HG02571 (cell line): ENCODE measurements around the gene HDAC3.
A peak's percentile ranks its signal among the peaks of the same experiment; 100 is the strongest.

Source experiments
- ATAC-seq: cut with Tn5 transposase; IDR thresholded peaks from one replicate; pipeline ENCODE4 v1.9.1; 2021; ENCODE audit warnings: mild to moderate bottlenecking, moderate library complexity; ENCODE audit not compliant: unreplicated experiment

HDAC3 gene

DNA sequence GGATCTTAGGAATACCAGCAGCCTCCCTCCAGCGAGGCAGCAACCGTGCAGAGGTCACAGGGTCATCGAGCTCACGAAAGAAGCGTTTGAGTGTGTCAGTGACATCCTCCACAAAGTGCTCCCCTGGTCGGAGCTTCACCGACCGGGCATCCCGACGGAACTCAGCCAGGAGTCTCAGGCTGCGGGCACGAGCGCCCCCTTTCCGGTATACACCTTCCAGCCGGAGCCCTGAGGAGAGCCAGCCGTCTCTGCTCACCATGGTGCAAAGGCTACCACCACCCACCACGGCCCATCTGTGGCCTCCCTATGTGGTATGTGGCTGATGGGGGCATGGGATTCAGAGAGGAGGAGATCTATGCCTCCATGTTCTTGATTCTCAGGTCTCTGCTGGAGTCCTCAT, 25.4 kb upstream of the HDAC3 start:
- ATAC-seq: no peak

DNA sequence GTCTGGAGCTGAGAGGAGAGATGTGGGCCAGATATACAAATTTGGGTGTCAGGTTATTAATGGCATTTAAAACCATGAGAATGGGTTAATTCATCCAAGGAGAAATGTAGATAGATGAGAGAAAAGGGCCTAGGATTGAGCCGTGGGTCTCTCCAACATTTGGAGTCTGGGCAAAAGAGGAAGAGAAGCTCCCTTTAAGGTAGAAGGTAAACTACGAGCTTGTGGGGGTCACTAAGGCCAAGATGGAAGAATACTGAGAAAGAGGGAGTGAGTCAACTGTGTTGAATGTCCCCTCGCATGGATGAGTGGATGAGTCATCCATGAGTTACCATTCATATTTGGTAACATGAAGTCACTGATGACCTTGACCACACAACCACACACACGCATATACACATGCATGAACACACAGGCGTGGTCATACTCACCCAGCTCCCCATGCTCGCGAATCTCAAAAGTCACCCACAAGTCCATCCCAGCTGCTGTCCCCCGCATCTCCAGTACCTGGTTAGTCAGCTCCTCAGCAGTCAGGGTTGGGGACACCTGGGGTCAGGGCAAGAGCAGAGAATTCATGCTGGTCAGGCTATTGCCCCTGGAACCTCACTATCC, 21.4 kb upstream of the HDAC3 start:
- peak; percentile 71 for ATAC-seq

DNA sequence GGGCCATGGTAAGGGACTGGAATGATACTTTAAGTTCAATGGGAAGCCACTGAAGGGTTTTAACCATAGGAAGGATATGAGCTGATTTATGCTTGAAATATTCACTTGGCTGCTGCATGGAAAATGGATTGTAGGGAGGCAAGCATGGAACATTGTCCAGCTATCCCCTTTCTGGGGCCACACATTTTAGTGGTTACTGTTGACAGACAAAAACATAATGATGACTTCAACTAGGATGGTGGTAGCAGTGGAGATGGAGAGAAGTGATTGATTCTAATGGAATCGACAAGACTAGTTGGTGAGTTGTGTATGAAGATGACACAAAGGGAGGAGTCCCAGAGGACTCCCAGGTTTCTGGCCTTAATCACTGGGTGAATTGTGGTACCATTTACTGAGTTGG, 20.8 kb upstream of the HDAC3 start:
- ATAC-seq: no peak

DNA sequence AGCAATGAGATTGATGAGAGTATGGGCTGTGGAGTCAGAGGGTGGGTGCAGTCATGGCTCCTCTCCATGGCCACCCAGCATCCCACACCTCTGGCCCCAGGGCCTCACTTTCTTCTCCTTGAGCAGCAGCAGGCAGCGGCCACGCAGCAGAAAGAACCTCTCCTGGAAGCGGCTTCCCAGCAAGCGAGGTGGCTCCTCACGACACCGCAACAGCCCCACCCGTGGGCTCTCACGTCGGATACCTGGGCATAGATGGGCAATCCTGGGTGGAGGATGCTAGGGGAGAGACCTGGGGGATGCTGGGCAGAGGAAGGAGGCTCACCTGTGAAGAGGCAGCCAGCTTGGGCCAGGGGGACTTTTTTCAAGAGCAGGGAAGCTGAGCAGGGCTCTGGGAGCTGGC, 19.7 kb upstream of the HDAC3 start:
- no peak for ATAC-seq

DNA sequence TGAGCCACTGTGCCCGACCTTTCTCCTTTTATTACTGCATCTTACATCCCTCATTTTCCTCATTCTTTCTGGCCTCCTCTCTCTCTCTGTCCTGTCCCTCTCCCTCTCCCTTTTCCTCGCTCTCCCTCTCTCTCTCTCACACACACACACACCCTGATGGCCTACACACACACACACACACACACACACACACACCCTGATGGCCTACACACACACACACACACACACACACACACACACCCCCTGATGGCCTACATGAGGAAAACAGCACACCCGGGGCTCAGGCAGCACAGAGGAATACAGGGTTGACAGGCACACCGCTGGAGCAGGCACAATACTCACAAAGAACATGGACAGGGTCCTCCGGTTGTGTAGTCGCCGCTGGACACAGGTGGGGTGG, 18.4 kb upstream of the HDAC3 start:
- no peak for ATAC-seq

DNA sequence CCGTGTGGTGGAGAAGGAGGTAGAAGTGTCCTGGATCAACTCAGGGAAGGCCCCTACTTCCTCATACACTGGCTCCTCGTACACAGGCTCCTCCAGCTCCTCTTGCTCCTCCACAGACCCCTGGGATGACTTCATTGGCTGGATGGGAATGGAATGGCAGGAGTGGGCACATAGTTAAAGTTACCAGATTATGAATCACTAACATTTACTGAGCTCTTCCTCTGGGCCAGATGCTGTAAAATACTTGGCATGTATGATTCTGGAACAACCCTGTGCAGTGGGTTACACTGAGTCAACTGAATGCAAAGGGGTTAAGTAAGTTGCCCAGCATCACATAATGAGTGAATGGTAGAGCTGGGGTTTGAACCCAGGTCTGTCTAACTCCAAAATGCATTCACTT, 17.6 kb upstream of the HDAC3 start:
- ATAC-seq: no peak

DNA sequence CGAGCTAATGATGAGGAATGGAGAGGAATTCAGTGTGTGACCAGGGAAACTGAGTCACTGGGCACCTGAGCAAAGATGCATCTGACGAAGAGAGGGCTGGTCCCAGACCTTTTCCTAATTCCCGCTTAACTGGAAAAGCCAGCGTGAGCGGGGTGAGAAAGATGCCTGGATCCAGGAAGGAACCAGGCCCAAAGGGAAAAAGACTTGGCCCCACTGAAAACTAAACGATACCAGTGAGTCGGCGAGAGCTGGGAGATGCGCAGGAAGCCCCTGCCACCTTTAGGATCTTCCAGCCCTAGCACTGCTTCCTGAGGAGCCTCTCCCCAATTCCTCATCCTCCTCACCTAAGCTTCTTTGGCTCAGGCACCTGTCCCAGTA, 15.1 kb upstream of the HDAC3 start:
- ATAC-seq: no peak

DNA sequence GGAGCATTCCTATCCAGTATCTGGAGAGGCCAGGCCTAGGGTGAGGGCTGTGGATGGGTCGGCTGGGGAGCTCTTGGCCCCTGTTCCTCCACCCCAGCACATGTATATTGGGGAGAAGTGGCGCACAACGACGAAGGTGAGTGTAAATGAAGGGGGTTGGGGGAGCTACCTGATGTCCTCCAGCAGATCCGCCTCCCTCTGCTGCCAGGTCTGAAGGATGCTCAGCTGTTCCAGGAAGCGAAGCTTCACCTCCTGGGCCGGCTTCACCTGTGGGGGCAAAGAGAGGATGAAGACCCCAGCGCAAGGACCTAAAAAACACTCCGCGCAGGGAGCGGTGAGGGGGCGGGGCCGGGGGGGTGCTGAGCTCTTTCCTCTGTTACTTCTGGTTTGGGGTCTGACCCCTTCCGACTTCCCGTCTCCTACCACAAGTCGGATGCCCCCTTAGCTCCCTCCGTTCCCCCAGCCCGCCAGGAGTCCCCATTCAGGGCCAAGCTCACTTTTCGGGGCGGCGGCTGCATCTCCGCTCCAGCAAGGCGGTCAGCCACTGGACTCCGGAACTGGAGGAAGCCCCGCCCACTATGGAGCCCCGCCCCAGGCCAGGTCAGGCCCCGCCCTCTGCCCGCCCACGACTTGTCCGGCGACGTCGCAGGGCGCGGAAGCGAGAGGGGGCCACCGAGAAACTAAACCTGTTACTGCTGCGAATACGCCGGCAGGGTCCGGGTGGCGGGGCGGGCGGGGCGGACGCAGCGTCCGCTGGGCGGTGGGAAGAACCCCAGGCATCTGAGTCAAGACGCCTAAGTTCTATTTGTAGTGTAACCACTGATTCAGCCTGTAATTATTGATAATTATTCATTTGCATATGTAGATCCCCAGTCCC, 14.4 kb upstream of the HDAC3 start, which contains the start of gene FCHSD1:
TSS of gene FCHSD1 (minus strand) at position 568 of the 877 bp plus-strand sequence. CDS start at position 518, 50 bp downstream.
- ATAC-seq: peak; percentile 94

DNA sequence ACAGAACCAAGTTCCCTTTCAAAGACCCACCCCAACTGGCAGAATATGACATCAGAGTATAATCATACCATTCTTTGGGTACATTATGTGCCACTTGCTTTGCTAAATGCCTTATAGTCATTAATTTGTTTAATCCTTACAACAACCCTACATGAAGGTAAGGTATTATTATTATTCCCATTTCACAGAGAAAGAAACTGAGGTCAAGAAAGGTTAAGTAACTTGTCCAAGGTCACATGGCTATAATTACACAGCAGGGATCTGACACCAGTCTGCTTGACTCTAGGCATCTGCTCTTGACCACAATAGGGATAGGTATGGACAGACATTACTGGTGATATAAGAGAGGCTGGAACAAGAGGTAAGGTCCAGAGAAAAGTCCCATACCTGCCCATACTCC, 13.3 kb upstream of the HDAC3 start:
- no peak for ATAC-seq

DNA sequence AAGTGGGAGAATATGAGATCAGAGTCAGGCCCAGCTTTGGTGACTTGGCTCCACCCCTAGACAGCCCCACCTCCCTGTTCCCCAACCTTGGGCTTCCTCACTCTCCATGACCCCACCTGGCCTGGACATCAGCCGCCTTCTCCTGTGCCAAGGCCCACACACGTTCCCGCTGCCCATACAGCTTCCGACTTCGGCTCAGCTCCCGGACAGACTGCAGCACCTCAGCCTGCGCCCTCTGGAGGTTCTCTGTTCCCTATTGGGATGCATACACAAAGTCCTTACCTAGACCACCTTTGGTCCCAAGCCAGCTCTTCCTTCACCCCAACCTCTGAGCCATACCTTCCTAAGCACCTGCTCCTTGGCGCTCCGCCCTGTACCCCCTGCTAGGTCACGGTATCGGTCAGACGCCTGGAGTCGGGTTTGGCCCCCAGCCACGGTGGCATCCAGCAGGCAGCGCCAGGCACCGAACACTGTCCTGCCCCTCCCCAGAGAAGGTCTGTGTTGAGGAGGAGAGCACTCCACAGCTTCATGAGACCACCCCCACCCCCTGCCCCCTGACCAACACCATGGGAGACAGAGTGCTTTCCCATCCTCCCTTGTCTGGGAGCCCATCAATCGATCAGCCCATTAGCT, 12.5 kb upstream of the HDAC3 start:
- no peak for ATAC-seq

DNA sequence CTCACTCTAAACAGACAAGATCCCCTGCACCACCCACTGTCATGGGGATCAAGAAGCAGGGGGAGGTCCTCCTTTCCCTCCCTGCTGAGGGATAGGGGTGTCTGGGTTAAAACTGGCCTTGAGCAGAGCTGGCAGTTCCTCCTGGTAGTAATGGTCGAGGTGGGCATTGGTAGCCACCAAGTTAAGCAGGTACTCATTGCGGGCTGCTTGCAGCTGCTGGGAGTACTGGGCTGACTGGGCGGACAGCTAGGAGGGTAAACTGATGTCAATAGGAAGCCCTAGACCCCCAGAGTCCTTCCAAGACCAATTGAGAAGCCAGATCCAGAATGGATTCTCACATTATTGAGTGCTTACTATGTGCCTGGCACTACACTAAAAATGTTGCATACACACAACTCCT, 11.2 kb upstream of the HDAC3 start:
- ATAC-seq: no peak

DNA sequence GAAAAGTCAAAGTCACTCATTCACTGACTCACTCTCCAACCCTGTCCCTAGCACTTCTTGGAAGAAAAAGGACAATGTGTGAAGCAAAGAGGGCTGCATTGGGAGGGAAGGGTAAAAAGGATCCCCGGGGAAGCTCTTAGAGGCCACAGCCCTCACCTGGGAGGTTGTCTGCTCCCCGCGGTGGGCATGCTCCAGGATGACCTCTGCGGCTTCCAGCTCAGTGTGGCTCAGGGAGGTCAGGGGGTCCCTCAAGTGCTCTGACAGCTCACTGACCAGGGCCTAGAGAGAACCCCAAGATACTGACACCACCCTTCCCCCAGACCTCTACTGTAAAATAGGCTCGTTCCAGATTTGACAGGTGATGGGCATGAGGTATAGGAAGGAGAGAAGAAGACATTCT, 10.6 kb upstream of the HDAC3 start:
- no peak for ATAC-seq

DNA sequence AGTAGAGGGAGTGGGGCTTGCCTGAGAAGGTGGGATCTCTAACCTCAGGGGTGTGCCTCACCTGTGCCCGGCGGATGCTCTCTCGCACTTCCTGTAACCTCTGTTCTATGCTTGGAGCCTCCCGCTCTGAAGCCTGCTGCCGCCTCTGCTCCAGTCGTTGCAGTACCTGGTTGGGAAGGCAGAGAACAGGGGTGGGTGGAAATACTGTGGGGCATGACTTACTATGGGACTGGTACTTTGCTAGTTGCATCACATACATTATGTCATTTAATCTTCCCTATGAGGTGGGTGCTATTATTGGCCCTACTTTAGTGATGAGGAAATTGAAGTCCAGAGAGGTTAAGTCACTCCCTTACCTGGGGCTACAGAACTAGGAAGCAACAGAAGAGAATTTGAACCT, 9.4 kb upstream of the HDAC3 start:
- ATAC-seq: no peak

DNA sequence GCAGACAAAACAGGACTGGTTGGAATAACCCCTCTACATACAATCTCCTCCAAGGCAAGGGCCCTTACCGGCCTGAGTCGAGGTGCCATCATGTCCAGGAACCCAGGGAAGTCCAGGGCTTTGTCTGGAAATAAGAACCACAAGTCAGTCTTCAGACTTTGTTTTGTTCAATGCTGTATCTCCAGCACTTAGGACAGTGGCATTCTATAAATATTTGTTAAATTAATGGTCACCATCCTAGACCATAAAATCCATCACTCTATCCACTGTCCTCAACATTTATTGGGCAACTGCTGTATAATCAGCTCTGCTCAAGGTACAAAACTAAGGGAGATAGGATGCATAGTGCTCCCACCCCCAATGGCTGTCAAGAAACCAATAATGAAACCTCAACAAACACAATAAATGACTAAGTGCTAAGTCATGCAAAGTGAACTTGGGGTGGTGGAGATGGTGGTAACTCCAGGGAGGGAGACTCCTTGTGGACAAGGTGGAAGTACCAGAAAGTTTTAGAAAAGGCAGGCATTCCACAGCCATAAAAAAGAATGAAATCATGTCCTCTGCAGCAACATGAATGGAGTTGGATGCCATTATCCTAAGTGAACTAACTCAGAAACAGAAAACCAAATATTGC, 5.1 kb upstream of the HDAC3 start:
- no peak for ATAC-seq

DNA sequence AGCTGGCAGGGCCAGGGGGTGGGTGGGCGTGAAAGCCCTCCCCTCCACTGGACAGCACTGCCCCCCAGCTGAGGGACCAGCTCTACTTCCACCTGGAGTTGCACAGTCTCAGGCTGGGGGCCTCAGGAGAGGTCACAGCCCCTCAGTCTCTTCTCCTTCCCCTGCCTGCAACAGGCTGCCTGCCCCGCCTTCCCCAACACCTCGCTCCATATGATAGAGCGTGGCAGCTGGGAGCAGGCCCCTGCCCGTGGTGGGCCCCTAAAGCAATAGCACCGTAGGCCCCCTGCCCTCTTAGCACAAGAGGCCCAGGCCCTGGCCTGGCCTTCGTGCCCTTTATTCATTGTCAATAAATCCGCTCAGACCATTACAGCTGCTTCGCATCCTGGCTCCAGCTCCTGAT, 4.0 kb upstream of the HDAC3 start:
- ATAC-seq: no peak

DNA sequence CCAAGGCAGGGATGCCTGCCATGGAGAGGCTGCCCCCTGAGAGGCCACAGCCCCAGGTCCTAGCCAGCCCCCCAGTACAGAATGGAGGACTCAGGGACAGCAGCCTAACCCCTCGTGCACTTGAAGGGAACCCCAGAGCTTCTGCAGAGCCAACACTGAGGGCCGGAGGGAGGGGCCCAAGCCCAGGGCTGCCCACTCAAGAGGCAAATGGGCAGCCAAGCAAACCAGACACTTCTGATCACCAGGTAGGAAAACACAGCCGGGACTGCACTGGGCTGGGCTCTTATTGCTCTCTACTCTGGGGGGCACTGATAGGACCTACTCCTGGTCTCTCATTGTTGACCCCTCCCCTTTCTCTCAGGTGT, 3.4 kb upstream of the HDAC3 start:
- no peak for ATAC-seq

DNA sequence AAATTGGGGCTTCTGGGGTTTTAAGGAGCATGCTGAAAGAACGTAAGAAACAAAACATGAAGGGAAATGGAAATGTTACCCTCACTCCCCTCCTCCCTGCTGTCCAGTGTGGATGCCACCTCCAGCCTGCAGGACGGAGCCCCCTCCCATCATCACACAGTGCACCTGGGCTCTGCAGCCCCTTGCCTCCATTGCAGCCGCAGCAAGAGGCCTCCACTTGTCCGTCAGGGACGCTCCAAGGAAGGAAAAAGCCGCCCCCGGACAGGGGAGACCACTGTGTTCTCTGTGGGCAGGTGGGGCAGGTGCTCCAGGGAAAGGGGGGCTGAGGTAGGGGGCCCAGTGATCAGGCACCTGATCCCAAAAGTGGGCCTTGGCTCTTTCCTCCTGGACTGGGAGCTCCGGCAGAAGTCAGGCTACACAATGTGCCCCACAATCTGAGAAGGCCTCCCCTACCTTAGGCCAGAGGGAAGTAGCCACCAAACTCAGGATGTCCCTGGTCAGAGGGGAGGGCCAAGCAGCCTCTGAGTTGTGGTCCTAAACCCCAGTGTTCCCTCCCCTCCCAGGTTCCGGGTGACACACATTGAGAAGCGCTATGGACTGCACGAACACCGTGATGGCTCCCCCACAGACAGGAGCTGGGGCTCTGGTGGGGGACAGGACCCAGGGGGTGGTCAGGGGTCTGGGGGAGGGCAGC, 2.9 kb upstream of the HDAC3 start:
- no peak for ATAC-seq

DNA sequence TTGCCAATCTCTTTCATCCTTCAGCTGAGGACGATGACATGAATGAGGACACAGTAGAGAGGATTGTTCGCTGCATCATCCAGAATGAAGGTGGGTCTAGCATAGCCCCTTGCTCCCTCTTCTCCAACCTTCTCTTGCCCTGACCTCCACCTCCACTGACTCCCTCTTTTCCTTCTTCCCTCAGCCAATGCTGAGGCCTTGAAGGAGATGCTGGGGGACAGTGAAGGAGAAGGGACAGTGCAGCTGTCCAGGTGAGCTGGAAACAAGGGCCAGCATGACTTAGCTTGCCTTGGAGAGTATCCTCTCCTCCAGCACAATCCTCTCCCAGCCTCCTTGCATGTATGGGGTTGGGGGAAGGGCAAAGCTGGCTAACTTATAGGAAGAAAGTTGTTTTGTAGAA, 2.1 kb upstream of the HDAC3 start:
- no peak for ATAC-seq

DNA sequence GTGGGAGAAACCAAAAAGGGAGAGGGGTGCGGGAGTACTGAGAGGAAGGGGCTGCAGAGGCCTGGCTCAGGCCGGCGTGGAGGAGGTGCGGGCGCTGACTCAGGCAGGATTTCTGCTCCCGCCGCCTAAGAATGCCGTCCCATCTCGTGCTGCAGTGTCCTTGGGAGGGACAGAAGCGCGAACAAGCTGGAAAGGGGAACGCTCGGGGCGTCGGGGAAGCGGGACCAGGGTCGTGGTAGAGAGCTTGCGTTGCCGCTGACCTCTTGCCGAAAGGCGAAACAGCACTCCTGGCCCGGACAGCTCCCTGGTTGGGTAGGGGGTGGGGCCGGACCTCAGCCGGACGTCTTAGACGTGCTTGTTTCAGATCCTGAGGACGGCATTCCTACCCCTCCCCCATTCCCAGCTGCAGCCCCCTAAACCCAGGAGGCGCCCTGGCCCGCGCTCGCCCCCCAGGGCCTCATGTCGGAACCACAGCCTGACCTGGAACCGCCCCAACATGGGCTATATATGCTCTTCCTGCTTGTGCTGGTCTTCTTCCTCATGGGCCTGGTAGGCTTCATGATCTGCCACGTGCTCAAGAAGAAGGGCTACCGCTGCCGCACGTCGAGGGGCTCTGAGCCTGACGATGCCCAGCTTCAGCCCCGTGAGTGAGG, 1.2 kb upstream of the HDAC3 start:
- ATAC-seq: no peak

DNA sequence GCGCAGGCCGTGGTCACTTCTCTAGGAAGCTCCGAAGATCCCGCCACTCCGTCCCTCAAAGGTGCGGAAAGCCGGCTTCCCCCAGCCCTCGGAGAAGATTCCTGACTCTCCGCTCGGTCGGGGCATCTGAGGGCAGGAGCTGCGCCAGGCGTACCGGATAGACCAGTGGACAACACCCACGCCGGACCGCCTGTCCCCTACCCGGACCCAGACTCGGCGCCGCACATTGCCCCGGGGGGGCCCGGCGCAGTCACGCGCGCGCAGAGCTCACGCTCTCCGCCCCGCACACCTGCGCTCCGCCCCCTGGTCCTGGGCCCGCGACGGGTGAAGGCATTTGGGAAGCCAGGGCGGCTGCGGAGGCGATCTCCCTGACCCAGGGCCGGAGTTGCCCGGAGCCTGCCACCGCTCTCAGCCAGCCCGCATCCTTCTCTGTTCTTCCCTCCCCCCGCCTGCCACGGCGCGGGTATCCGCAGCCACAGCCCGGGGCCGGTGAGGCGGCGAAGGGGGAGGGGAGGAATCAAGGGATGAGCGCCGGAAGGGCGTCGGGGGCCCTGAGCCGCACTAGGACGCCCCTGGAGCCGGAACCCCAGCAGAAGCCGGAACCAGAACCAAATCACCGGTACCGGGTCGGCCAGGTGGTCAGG, 596 bp upstream of the HDAC3 start:
- ATAC-seq: peak; percentile 14
